GM12865 (cell line): Measurements from ENCODE around the gene SCN4A.

Experiments
- DNase-seq: peaks from one replicate; pipeline ENCODE4 v3.0.0; 2010; ENCODE audit warnings: low read depth
- H3K4me3 ChIP-seq: 2 replicates; pipeline ENCODE4 v1.5.1; 2011; ENCODE audit warnings: mild to moderate bottlenecking, low read depth, low read length, control low read depth
- CTCF ChIP-seq: IDR thresholded peaks from 2 replicates; pipeline ENCODE4 v1.5.1; 2011; ENCODE audit warnings: low read length, control low read depth, low read depth, inconsistent platforms; ENCODE audit not compliant: insufficient read depth; ENCODE audit errors: missing control alignments

Gene SCN4A

DNA sequence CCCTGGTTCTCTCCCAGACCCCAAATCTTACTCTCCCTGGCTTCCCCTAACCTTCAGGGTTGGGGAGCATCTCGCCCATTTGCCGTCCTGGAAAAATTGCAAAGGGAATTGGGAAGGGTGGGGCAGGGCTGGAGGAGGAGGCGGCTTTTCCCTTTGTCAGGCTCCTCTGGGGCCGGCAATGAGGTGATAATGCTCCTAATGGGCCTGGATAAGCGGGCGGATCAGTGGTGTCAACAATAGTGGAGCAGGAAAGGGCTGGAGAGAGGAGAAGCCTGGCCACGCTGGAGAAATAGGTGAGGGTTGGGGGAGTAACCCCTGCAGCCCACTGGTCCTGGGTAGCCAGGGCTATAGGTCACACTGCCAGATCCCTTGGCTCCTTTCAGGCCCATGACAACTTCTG lies 12.3 kb downstream of the SCN4A start:
- H3K4me3 ChIP-seq = no peak overlapping the region
- no peak for TF ChIP-seq CTCF
- no peak for DNase-seq

GRCh38 chr17:63960006-63960405 lies 12.7 kb downstream of the SCN4A start:
- DNase-seq = no peak
- TF ChIP-seq CTCF = no peak
- H3K4me3 ChIP-seq = no peak overlapping the region

- TF ChIP-seq CTCF = no peak
- no peak for DNase-seq
These were observed 16.3 kb downstream of the SCN4A start for GRCh38 chr17:63956296-63956920.

GRCh38 chr17:63955791-63956190 lies 16.9 kb downstream of the SCN4A start:
- no peak for TF ChIP-seq CTCF
- DNase-seq = no peak
- no peak overlapping the region for H3K4me3 ChIP-seq

More at GRCh38 chr17:63956296-63956920, 16.3 kb downstream of the SCN4A start:
- no peak overlapping the region for H3K4me3 ChIP-seq

DNA sequence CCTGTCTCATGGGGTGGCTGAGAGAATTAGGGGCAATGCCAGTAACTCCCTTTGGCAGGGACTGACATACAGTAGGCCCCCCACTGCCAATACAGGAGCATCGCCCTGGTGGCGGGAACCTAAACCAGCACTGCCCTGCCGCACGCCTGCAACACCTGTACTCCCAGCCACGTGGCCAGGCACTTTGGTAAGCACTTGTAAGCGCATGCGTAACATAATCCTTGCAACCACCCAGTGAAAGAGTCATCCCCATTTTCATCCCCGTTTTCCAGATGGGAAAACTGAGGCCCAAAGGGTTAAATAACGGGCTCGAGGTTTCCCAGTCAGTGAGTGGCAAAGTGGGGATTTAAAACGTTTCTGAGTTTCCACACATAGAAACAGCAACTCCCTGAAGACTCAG lies 17.5 kb downstream of the SCN4A start:
- TF ChIP-seq CTCF = no peak
- H3K4me3 ChIP-seq = no peak overlapping the region
- DNase-seq = no peak

DNA sequence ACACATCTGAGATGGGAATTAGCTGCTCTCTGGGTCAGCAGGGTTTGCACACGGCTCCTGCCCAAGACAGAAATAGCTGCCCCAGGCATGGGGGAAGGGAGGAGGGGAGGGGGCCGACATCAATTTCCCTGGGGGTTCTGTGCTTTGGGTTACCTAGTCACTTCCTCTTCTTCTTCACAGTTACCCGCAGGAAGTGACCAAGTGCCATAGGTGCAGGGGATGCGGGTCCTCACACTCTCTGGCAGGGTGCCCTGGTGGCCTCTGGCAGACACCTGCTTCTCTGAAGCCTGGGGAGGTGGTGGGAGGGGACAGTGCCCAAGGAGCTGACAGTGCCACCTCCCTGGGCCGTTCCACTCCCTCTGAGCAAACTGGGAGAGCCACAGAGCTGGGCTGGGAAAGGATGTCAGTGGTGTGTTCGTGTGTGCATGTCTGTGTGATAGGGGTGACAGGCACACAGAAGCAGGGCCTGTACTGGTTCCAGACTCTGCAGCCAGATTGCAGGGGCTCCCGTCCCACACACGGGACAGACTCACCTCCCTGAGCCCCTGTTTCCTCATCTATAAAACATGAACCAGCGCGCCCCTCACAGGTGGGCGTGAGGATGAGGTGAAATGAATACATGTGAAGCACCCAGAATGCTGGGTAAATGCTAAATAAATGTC lies 18.2 kb downstream of the SCN4A start:
- H3K4me3 ChIP-seq = no peak overlapping the region
- no peak for TF ChIP-seq CTCF
- peak; percentile 67 for DNase-seq
